HG02798 (cell line): ENCODE measurements around the gene RWDD3.

Source experiments
- ATAC-seq: cut with Tn5 transposase; IDR thresholded peaks from one replicate; pipeline ENCODE4 v1.9.1; 2021; ENCODE audit warnings: mild to moderate bottlenecking; ENCODE audit not compliant: unreplicated experiment, poor library complexity

The RWDD3 gene

GRCh38 chr1:95229706-95230105 lies 4.3 kb upstream of the RWDD3 start:
- no peak for ATAC-seq

GRCh38 chr1:95230256-95230655 lies 3.8 kb upstream of the RWDD3 start:
- ATAC-seq: no peak

- ATAC-seq: no peak
Measured at GRCh38 chr1:95230768-95231191, 3.2 kb upstream of the RWDD3 start.

- ATAC-seq: no peak
Measured at GRCh38 chr1:95232646-95233318, 1.2 kb upstream of the RWDD3 start.

- ATAC-seq: no peak
Measured at GRCh38 chr1:95233319-95233736, 682 bp upstream of the RWDD3 start.

GRCh38 chr1:95236784-95237575 lies 3.0 kb downstream of the RWDD3 start:
- no peak for ATAC-seq

GRCh38 chr1:95237981-95238703 lies 4.1 kb downstream of the RWDD3 start:
- ATAC-seq: no peak

GRCh38 chr1:95245029-95245428 lies 11.0 kb downstream of the RWDD3 start:
- ATAC-seq: no peak

GRCh38 chr1:95246511-95246910 lies 12.5 kb downstream of the RWDD3 start:
- no peak for ATAC-seq

GRCh38 chr1:95247607-95248006 lies 13.6 kb downstream of the RWDD3 start:
- no peak for ATAC-seq

- no peak for ATAC-seq
Measured at GRCh38 chr1:95249916-95250315, 15.9 kb downstream of the RWDD3 start.

- no peak for ATAC-seq
Measured at GRCh38 chr1:95252422-95252821, 18.4 kb downstream of the RWDD3 start.

GRCh38 chr1:95254959-95255358 lies 20.9 kb downstream of the RWDD3 start:
- no peak for ATAC-seq

- no peak for ATAC-seq
Measured at GRCh38 chr1:95255826-95256225, 21.8 kb downstream of the RWDD3 start.

GRCh38 chr1:95257758-95258157 lies 23.7 kb downstream of the RWDD3 start:
- no peak for ATAC-seq

GRCh38 chr1:95259245-95259644 lies 25.2 kb downstream of the RWDD3 start:
- ATAC-seq: no peak

GRCh38 chr1:95262913-95263312 lies 28.9 kb downstream of the RWDD3 start:
- no peak for ATAC-seq

- ATAC-seq: no peak
Measured at GRCh38 chr1:95263450-95263849, 29.4 kb downstream of the RWDD3 start.

GRCh38 chr1:95265106-95265505 lies 31.1 kb downstream of the RWDD3 start:
- ATAC-seq: no peak

GRCh38 chr1:95276429-95276828 lies 42.4 kb downstream of the RWDD3 start:
- ATAC-seq: no peak
